H9 (cell line): ENCODE results near the gene DNTT. TPM values are rescaled to one million over a fixed set of nuclear protein-coding genes. Genes with fewer than 3 reads are reported as not detected.

ENCODE experiments used
- DNase-seq: peaks from one replicate; pipeline ENCODE4 v3.0.0-alpha.2; 2017
- H2AFZ ChIP-seq: one replicate; pipeline ENCODE4 v1.6.1; 2013; ENCODE audit warnings: mild to moderate bottlenecking, low read length, control low read depth, moderate library complexity
- H2AK5ac ChIP-seq: 2 replicates; pipeline ENCODE4 v1.6.1; 2013; ENCODE audit warnings: low read length, control low read depth, mixed read lengths; ENCODE audit not compliant: insufficient read length
- H2BK120ac ChIP-seq: one replicate; pipeline ENCODE4 v1.6.1; 2013; ENCODE audit warnings: low read depth, mild to moderate bottlenecking, low read length, control low read depth, inconsistent platforms; ENCODE audit not compliant: poor library complexity, severe bottlenecking
- H2BK12ac ChIP-seq: 2 replicates; pipeline ENCODE4 v1.6.1; 2013; ENCODE audit warnings: low read length, control low read depth, mixed read lengths, low read depth; ENCODE audit not compliant: insufficient read length
- H2BK15ac ChIP-seq: 2 replicates; pipeline ENCODE4 v1.6.1; 2013; ENCODE audit warnings: low read depth, low read length, control low read depth
- H2BK20ac ChIP-seq: one replicate; pipeline ENCODE4 v1.6.1; 2013; ENCODE audit warnings: low read depth, mild to moderate bottlenecking, low read length, control low read depth, inconsistent platforms; ENCODE audit not compliant: poor library complexity, severe bottlenecking
- H2BK5ac ChIP-seq: 2 replicates; pipeline ENCODE4 v1.6.1; 2013; ENCODE audit warnings: low read length, control low read depth, mixed read lengths; ENCODE audit not compliant: insufficient read length
- H3K14ac ChIP-seq: 2 replicates; pipeline ENCODE4 v1.6.1; 2013; ENCODE audit warnings: low read length, control low read depth; ENCODE audit not compliant: insufficient read depth
- H3K18ac ChIP-seq: 2 replicates; pipeline ENCODE4 v1.6.1; 2013; ENCODE audit warnings: low read depth, mild to moderate bottlenecking, mixed read lengths, low read length, control low read depth; ENCODE audit not compliant: insufficient read length
- H3K23ac ChIP-seq: 2 replicates; pipeline ENCODE4 v1.6.1; 2013; ENCODE audit warnings: low read length, control low read depth, mixed read lengths, low read depth; ENCODE audit not compliant: insufficient read length
- H3K23me2 ChIP-seq: 2 replicates; pipeline ENCODE4 v1.6.1; 2013; ENCODE audit warnings: low read depth, mild to moderate bottlenecking, mixed read lengths, low read length, control low read depth; ENCODE audit not compliant: insufficient read length, poor library complexity, severe bottlenecking
- H3K27ac ChIP-seq: 2 replicates; pipeline ENCODE4 v1.5.1; 2013; ENCODE audit warnings: low read length, control low read depth, mixed read lengths, low read depth; ENCODE audit not compliant: insufficient read length
- H3K27me3 ChIP-seq: 2 replicates; pipeline ENCODE4 v1.6.1; 2013; ENCODE audit warnings: low read length, control low read depth, inconsistent platforms; ENCODE audit not compliant: insufficient read depth
- H3K4ac ChIP-seq: 2 replicates; pipeline ENCODE4 v1.6.1; 2013; ENCODE audit warnings: low read depth, mild to moderate bottlenecking, control low read depth, inconsistent platforms, low read length, moderate library complexity
- H3K4me1 ChIP-seq: 2 replicates; pipeline ENCODE4 v1.6.1; 2013; ENCODE audit warnings: low read length, control low read depth, inconsistent platforms; ENCODE audit not compliant: insufficient read depth
- H3K4me2 ChIP-seq: 2 replicates; pipeline ENCODE4 v1.6.1; 2013; ENCODE audit warnings: low read length, control low read depth, mixed read lengths; ENCODE audit not compliant: insufficient read length, insufficient read depth
- H3K56ac ChIP-seq: 2 replicates; pipeline ENCODE4 v1.6.1; 2013; ENCODE audit warnings: low read depth, mild to moderate bottlenecking, mixed read lengths, low read length, control low read depth; ENCODE audit not compliant: insufficient read length
- H3K79me1 ChIP-seq: 2 replicates; pipeline ENCODE4 v1.6.1; 2013; ENCODE audit warnings: low read depth, mild to moderate bottlenecking, moderate library complexity, low read length, control low read depth, inconsistent platforms; ENCODE audit not compliant: insufficient read depth, poor library complexity, severe bottlenecking
- H3K79me2 ChIP-seq: 2 replicates; pipeline ENCODE4 v1.6.1; 2013; ENCODE audit warnings: low read length, control low read depth, inconsistent platforms; ENCODE audit not compliant: insufficient read depth
- H3K9ac ChIP-seq: 2 replicates; pipeline ENCODE4 v1.6.1; 2013; ENCODE audit warnings: low read length, control low read depth, mixed read lengths; ENCODE audit not compliant: insufficient read length; ENCODE audit errors: extremely low read depth
- H3K9me3 ChIP-seq: one replicate; pipeline ENCODE4 v1.6.1; 2013; ENCODE audit warnings: low read depth, low read length, inconsistent platforms; ENCODE audit not compliant: control insufficient read depth
- H3T11ph ChIP-seq: one replicate; pipeline ENCODE4 v1.6.1; 2013; ENCODE audit warnings: mild to moderate bottlenecking, low read length, control low read depth, inconsistent platforms
- H4K20me1 ChIP-seq: one replicate; pipeline ENCODE4 v1.6.1; 2013; ENCODE audit not compliant: control insufficient read depth, insufficient read length, insufficient read depth
- H4K5ac ChIP-seq: 2 replicates; pipeline ENCODE4 v1.6.1; 2013; ENCODE audit warnings: low read depth, mild to moderate bottlenecking, mixed read lengths, low read length, control low read depth; ENCODE audit not compliant: insufficient read length
- H4K8ac ChIP-seq: replicated peaks from 2 replicates; pipeline ENCODE4 v1.6.1; 2013; ENCODE audit warnings: low read length, control low read depth, mixed read lengths, low read depth; ENCODE audit not compliant: insufficient read length
- H4K91ac ChIP-seq: 2 replicates; pipeline ENCODE4 v1.6.1; 2013; ENCODE audit warnings: low read depth, mild to moderate bottlenecking, moderate library complexity, mixed read lengths, low read length, control low read depth; ENCODE audit not compliant: insufficient read length
- H3K27ac Mint-ChIP-seq, 3 experiments: 2 replicates in 2 of 3; 3 replicates in 1 of 3; pipeline ENCODE4 v1.8.0; 2020 to 2021; ENCODE audit warnings: mixed read lengths in 3 of 3, mild to moderate bottlenecking in 1 of 3, moderate library complexity in 1 of 3
- H3K27me3 Mint-ChIP-seq: 2 replicates; pipeline ENCODE4 v1.8.0; 2021; ENCODE audit warnings: low read depth, mild to moderate bottlenecking, moderate library complexity, mixed read lengths
- H3K36me3 Mint-ChIP-seq, 3 experiments: 2 replicates in 2 of 3; 3 replicates in 1 of 3; pipeline ENCODE4 v1.8.0; 2020 to 2021; ENCODE audit warnings: low read depth in 3 of 3, mixed read lengths in 3 of 3; ENCODE audit not compliant: insufficient read depth in 1 of 3
- H3K4me1 Mint-ChIP-seq, 2 experiments: 2 replicates each; pipeline ENCODE4 v1.8.0; 2020; ENCODE audit warnings: mixed read lengths in 2 of 2
- H3K4me3 Mint-ChIP-seq, 2 experiments: 2 replicates in 1 of 2; 3 replicates in 1 of 2; pipeline ENCODE4 v1.8.0; 2020 to 2021; ENCODE audit warnings: mild to moderate bottlenecking in 2 of 2, mixed read lengths in 2 of 2, moderate library complexity in 1 of 2
- H3K9me3 Mint-ChIP-seq, 2 experiments: 2 replicates in 1 of 2; 3 replicates in 1 of 2; pipeline ENCODE4 v1.8.0; 2020; ENCODE audit warnings: mild to moderate bottlenecking in 2 of 2, mixed read lengths in 2 of 2, moderate library complexity in 1 of 2
- WGBS: extraction: QIAGEN DNeasy Blood & Tissue Kit; methylation state at CpG from one replicate; pipeline ENCODE4 v1.1.7; 2013; ENCODE audit warnings: missing lambda C conversion rate, low lambda C conversion rate, mixed read lengths; ENCODE audit not compliant: insufficient read length; ENCODE audit errors: extremely low coverage; 5-methylcytosine and 5-hydroxymethylcytosine counted together
- total RNA-seq: library from RNA; stranded (reverse); gene quantifications from 2 replicates; pipeline ENCODE4 v1.2.1, GENCODE V29; 2021
- TF ChIP-seq, protein P1 (sequence below): fragments of 200-600 bp; sonication (generic); conservative IDR thresholded peaks from 3 replicates; pipeline ENCODE4 v1.8.0; 2021; ENCODE audit warnings: antibody characterized with exemption, mild to moderate bottlenecking

DNTT gene
- total RNA-seq, 1 experiment from 2014 or later: not detected

DNA sequence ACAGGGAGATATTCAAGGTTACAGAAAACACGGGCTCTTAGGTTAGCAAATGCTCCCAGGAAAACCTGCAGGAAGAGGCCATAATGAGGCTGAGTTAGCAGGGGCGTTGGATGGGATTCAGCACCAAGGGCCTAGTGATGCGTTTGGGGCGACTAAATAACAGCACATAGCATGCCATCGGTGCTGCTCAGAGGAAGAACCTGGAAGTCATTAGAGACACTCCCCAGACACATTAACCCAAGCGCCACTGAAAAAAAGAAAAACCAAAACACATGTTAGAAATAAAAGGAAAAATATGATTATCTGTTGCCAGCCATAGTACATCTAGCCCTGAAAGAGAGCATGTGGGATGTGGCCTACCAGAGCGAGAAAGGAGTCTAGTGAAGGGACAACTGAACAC is 83.4 kb downstream of the DNTT start:
- H3K23ac ChIP-seq: no peak overlapping the region
- H3K4me2 ChIP-seq: no peak overlapping the region
- H3K9me3 ChIP-seq: no peaks in the 10 kb centered on the region
- peaks cover 7% of the 10 kb centered on the region for H3K27me3 Mint-ChIP-seq
- DNase-seq: no peak
- no peak overlapping the region for H2BK15ac ChIP-seq
- H3K56ac ChIP-seq: no peak overlapping the region
- no peak overlapping the region for H3K4ac ChIP-seq
- H4K91ac ChIP-seq: no peak overlapping the region
- H4K8ac ChIP-seq: no peak overlapping the region
- no peaks in the 10 kb centered on the region for H3K4me1 ChIP-seq
- H2BK12ac ChIP-seq: no peak overlapping the region
- no peak overlapping the region for H2AFZ ChIP-seq
- H3T11ph ChIP-seq: no peak overlapping the region
- no peaks in the 10 kb centered on the region for H3K79me2 ChIP-seq
- H3K9ac ChIP-seq: no peak overlapping the region
- no peaks in the 10 kb centered on the region for H3K23me2 ChIP-seq
- H3K27ac ChIP-seq: no peak overlapping the region
- H4K5ac ChIP-seq: no peak overlapping the region
- no peak overlapping the region for H2BK5ac ChIP-seq
- H3K36me3 Mint-ChIP-seq: no peaks in the 10 kb centered on the region
- H3K79me1 ChIP-seq: no peaks in the 10 kb centered on the region
- H2BK20ac ChIP-seq: no peak overlapping the region
- no peak overlapping the region for H2AK5ac ChIP-seq
- H3K14ac ChIP-seq: no peak overlapping the region
- WGBS: no CpG with 5 or more reads among the region's 7 CpGs
- H2BK120ac ChIP-seq: no peak overlapping the region
- H4K20me1 ChIP-seq: no peaks in the 10 kb centered on the region
- no peaks in the 10 kb centered on the region for H3K4me1 Mint-ChIP-seq
- H3K27ac Mint-ChIP-seq: no peak overlapping the region
- H3K4me3 Mint-ChIP-seq: no peak overlapping the region
- TF ChIP-seq, protein P1, sequence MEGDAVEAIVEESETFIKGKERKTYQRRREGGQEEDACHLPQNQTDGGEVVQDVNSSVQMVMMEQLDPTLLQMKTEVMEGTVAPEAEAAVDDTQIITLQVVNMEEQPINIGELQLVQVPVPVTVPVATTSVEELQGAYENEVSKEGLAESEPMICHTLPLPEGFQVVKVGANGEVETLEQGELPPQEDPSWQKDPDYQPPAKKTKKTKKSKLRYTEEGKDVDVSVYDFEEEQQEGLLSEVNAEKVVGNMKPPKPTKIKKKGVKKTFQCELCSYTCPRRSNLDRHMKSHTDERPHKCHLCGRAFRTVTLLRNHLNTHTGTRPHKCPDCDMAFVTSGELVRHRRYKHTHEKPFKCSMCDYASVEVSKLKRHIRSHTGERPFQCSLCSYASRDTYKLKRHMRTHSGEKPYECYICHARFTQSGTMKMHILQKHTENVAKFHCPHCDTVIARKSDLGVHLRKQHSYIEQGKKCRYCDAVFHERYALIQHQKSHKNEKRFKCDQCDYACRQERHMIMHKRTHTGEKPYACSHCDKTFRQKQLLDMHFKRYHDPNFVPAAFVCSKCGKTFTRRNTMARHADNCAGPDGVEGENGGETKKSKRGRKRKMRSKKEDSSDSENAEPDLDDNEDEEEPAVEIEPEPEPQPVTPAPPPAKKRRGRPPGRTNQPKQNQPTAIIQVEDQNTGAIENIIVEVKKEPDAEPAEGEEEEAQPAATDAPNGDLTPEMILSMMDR: no peak
- no peaks in the 10 kb centered on the region for H3K27me3 ChIP-seq
- no peak overlapping the region for H3K18ac ChIP-seq
- H3K9me3 Mint-ChIP-seq: no peaks in the 10 kb centered on the region; a peak in 1 of 5 replicates

Other genes with a start within 250 kb of the DNTT start
- 31.0 and 36.2 TPM in 2 replicates for gene ZNF518A, start 174.1 kb upstream of the DNTT start, total RNA-seq
- gene BLNK, start 32.9 kb upstream of the DNTT start, total RNA-seq: not detected in 2 replicates
- gene OPALIN, start 54.6 kb downstream of the DNTT start, total RNA-seq: not detected in 2 replicates
- gene TLL2, start 209.5 kb downstream of the DNTT start, total RNA-seq: 1.4 and 1.8 TPM in 2 replicates